HTR-8/SVneo (cell line): ENCODE data around the gene DMRT1.

Experiments
- DNase-seq: peaks from one replicate; pipeline ENCODE4 v3.0.0; 2011; ENCODE audit warnings: low spot score, mixed read lengths; ENCODE audit not compliant: insufficient read length
- FAIRE-seq: peaks from 2 replicates; lab custom pipeline; 2011; peaks lifted over from hg19 to GRCh38; lab: Jason Lieb, UNC

Gene DMRT1

DNA sequence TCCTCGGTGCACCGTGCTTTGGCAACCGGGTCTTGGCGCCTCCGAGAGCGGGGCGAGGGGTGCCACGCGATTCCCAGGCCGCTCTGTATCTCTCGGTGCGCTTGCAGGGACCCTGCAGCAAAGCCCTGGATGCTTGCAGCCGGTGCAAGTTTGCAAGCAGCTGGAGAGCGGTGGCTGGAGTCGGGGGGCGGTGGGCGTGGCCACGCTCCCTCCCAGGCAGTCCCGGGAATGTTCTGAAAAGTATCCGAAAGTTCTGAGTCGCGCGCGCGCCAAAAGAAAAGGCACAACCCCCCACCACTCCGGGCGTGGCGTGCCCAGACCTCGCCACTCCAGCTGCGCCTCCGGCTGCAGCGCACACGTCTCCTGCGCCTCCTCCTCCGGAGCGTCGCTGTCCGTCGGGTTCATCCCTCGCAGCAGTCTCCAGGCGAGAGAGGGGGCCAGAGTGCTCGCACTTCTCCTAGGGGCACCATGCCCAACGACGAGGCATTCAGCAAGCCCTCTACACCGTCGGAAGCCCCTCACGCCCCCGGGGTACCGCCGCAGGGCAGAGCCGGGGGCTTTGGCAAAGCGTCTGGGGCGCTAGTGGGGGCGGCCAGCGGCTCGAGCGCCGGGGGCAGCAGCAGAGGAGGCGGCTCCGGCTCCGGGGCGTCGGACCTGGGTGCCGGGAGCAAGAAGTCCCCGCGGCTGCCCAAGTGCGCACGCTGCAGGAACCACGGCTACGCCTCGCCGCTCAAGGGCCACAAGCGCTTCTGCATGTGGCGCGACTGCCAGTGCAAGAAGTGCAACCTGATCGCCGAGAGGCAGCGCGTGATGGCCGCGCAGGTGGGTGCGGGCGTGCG is at the start of gene DMRT1:
DMRT1 (plus strand) TSS at position 327 of the 839 bp plus-strand sequence; CDS start at position 469, 142 bp downstream.
- no peak for FAIRE-seq

DNA sequence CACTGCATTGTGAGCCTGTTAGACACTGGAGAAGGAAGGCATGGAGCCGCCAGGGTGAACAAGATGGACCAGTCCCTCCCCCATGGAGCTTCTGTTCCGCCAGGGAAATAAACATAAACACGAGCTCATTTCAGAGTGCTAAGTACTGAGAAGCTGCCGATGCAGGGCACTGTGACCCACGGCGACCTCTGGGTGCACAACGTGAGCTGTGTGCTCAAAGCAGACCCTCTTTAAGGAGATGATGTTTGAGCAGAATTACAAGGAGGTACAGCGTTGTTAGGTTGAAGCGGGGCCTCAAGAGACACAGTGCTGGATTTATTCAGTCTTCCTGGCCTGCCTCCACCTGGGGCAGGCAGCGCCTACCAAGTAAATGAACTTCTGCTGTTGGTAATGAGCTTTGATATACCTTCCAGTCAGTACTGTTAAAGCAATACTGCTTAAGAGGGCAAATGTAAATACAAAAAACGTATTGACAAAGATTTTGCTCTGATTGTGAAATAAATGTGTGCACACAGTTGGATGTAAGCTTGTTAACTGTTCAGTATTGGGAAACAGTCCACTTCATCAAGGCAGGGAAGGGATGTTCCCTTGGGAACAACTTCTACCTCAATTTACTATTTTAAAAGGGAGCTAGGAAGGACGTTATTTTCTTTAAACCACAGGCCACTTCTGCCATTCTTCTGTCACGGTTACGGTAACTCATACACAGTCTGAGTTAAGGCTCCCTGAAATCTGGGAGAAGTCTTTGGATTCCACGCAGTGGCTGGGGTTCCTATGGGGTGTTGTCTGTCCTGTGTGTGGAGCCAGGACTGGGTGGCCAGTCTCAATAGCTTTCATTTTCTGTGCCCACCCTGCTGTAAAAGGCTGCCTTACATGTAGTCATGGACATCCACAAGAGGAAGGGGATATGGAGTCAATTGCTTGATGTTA is 48.9 kb upstream of the DMRT1 start:
- no peak for FAIRE-seq
- no peak for DNase-seq

More for the DNA sequence above, at the start of gene DMRT1:
- DNase-seq: no peak

DNA sequence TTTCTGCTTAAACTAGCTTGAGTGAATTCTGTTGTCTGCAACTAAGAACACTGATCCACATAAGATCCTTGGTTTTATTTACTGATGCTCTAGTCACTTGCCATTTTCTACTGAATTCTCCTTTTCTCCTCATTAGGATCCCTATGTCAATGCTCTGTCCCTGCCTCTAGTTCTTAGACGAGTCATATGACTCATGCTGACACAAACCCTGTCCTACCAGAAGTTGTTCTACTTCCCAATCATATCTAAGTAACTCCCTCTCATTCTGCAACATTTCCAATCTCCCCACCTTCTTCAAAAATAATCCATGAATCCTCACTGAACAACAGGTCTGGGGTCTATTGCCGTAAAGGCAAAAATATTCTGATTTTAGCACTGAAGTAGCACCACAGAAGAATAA is 47.1 kb upstream of the DMRT1 start:
- no peak for DNase-seq
- no peak for FAIRE-seq

DNA sequence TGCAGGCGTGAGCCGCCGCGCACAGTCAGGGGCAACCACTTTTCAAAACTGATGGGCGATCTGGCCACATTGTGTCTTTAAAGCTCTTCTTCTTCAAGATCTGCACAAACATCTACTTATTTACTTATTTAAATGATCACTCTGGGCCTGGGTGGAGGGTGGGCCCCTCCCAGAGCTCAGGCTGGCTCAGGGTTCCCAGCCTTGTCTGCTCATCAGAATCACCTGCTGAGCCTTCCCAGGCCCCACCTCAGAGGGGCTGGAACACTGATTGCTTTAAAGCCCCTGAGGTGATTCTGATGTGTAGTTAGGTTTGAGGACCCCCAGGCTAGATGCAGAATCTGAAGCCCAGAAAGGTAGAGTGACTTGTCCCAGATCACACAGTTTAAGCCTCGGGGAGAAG is 45.6 kb upstream of the DMRT1 start:
- no peak for FAIRE-seq

DNA sequence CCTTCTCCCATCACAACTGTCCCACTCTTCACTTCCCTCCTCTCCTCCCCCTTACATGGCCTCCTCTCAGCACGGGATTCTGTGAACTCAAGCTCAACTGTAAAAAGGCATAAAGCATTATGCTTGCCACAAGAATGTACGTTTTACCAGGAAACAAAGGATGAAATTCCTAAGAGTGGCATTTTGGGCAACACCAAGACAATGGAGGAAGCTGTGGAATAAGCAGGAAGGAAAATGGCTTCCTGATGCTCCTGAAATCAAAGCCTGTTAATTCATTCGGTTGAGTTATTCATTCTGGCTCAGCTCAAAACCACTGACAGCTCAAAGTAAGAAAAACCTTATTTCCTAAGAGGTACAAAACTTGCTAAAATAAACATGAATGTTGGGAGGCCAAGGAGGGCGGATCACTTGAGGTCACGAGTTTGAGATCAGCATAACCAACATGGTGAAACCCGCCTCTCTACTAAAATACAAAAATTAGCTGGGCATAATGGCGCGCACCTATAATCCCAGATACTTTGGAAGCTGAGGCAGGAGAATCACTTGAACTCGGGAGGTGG is 40.8 kb upstream of the DMRT1 start:
- FAIRE-seq (no peak), DNase-seq (no peak)

More for the DNA sequence above, 45.6 kb upstream of the DMRT1 start:
- no peak for DNase-seq

DNA sequence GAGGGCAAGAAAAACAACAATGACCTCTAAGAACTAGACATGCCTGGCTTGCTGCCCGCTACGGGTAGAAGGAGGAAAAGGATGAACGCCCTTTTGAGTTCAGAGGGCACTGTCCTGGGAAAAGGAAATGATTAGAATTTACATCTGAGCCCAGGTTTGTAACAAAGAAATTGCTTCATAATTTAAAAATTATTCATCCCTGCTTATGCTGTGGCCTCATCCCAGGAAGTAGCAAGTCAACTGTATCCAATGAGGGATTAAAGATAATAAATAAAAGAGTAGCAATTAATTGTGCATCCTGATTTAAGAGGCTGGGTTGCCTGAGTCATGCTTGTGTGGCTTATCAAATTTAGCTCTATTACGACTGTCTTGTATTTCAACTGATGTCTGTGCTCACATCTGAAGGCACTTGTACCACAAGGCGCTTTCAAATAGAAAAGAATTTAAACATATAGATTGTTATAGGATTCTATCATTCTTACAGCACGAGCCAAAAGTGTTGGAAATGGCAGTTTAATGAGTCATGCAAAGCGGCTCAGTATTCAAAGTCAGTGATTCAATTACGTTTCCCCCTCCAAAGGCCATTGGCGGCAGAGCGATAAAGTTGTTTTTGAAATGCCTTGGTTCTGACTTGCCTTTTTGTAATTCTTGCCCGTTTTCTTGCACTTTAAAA is 40.0 kb upstream of the DMRT1 start:
- DNase-seq: no peak
- no peak for FAIRE-seq

DNA sequence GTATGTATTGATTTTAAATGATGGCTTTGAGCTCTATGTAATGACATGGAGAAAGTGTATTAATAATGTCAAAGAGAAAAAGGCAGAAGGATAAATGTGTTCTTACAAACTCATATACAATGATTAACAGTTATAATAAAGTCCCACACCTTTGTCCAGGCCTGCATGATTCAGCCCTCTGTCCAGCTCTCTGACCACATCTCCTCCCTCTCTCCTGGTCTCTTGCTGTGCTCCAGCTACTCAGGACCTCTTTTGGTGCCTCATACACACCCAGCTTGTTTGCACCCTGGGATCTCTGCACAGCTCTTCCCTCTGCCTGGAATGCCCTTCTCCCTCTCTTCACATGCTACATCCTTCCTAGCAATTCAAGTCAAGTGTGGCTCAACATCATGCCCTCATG is 37.5 kb upstream of the DMRT1 start:
- FAIRE-seq (no peak), DNase-seq (no peak)

DNA sequence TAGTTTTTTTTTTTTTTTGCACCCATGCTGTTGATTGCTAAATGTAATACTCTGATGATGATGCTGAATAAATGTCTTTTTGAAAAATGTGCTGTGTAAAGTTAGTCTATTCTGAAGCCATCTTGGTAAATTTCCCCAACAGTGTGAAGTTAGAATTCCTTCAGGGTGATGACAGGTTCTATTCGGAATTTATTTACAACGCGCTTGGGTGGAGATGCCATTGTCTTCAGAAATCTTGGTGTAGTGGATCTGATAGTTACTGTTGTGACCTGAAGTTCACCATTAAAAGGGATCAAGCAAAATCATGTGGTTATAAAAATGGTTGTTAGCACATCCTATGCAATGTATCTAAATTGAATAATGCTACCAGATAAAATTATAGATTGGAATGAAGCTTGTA is 36.3 kb upstream of the DMRT1 start:
- FAIRE-seq (no peak), DNase-seq (no peak)

DNA sequence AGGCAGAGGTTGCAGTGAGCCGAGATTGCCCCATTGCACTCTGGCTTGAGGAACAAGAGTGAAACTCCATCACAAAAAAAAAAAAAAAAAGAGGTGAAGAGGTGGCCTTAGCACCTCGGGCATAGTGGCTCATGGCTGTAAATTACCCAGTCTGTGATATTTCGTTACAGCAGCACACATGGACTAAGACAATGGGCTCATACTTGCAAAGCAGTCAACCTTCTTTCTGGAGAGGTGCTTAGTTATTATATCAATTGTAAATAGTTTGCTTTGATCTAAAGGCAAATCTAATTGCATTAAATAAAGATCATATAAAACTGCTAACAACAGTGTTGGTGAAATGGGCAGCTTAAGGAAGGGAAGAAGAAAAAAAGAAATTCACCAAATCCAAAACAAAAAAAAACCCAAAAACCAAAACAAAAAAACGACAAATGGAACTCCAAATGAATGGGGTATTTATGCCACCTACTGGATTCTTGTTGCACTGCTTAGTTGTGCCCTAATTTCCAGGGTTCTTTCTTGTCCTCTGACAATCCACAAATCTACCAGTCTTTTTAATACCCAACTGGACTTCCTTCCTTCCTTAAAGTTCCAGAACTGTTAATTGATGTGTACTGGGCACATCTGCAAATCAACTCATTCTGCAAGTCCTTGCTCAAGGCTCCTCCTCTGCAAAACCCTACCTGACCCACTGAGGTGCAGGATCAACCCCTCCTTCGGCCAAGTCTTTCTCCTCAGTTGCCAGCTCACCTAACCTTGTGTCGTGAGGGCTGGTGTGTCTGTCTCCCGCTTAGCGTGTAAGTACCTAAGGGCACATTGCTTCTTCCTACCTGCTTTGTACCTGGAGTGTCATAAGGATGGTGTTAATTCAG is 35.0 kb upstream of the DMRT1 start:
- peak; percentile 26 for DNase-seq
- FAIRE-seq: no peak

DNA sequence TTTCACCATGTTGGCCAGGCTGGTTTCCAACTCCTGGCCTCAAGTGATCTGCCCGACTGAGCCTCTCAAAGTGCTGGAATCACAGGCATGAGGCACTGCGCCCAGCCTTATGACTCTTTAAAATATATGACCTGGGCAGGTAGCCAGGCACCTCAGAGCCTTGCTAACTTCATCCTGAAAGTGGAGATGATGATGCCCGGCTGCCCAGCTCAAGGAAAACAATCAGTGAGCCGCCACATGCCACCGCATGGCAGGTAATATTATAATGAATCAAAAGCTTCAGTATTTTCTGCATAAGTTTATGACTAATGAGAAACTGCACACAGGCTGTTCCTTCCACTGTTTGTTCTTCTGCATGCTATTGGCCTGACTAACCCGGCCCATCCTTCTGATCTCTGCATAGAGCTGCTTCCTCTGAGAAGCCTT is 30.4 kb upstream of the DMRT1 start:
- no peak for FAIRE-seq
- DNase-seq: no peak

DNA sequence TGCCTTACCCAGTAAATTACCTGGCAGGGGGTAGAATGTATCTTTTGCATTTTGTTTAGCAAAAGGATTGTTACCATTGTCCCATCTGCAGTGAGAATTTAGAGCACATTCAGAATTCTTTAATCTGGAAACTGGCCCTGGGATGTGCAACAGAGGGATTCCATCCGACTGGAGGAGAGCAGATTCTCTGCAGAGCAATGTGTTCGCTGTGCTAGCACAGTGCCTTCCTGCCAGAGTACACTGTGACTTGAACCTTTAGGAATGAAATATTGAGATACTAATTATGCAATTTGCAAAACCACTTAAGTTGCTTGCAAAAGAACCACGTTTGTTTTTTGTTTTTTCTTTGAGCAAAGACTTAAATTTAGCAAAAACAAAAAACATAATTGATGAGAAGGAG is 22.5 kb upstream of the DMRT1 start:
- DNase-seq: no peak

DNA sequence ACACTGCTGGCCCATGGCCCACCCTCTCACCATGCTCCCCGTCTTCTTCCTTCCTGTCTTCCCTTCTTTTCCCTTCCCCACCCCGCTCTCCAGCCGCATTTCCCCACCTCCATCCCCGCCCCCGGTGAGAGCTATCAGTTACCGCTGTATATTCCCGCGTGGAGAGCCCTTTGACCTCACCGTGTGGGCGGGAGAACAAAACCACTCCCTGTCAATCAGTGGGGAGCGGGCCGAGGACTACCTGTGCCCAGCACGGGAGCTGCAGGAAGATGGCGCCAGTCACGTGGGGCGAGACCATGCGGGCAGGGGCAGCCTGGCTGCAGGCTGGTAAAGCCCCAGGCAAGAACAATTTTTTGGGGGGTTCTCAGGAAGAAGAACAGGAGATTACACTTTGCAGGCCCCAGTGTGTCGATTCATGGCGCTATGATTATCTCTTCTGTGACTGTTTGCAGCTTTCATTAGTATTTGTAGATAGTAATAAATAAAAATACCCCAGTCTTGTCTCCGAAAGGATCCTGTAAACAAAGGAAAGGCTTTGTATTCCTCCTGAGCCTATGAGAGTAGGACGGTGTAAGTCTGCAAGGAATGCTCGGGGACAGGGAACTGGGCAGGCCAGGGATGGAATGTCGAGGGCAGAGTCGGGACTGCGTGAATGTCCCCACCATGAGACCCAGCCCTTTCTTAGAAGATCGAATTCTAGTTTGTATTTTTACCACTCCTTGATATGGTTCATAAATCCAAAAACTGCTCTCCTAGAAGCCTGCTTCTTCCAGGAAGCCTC is 14.8 kb upstream of the DMRT1 start:
- FAIRE-seq (no peak), DNase-seq (no peak)

More for the DNA sequence above, 22.5 kb upstream of the DMRT1 start:
- FAIRE-seq: no peak

DNA sequence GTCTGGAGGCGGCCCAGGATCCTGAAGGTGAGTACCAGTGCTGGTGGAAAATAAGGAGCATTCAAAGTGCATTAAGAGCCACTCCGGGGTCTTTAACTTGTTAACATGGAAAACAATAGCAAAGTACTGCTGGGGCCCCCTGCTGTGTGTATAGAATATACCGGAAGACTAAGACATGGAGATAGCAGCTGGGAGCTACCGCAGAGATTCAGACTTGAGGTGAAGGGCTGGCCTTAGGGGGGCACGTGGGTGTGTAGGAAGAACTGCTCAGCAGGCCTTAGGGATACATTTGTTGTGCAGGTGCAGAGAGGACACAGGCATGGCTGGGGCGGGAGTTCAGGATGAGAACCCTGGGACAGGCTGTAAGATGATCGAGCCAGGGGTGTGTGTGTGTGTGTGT is 1.2 kb upstream of the DMRT1 start:
- FAIRE-seq: no peak
- no peak for DNase-seq

DNA sequence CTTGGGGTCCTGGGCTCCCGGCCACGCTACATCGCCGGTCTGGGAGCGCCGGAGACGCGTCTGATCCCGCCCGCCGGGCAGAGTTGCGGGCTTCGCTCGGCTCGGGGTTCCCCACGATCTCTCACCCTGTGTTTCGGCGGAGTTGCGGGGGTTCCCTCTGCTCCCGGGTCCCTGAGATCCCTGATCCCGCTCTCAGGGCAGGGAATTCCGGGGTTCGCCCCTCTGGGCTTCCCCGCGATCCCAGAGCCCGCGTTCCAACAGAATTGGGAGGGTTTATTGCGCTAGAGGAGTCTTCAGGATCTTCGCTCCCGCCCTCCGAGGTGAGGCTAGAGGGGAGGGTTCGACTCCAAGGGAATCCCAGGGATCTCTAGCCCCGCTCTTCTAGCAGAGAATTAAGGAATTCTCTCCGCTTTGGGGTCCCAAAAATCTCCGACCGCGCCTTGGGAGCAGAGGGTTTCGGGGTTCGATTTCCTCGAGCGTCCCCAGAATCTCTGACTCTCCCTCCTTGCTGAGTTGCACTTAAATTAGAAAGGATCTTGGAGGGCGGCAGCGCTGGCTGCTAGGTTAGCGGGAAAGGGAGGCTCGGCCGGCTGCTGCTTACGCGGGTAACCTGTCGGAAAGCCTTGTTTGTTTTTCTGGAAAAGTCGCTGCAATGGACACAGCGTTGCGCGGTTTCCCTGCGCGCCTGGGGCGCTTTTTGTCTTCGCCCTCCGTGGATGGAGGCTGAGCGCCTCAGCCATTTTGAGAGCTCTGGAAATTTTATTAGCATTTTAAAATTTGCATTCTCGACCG is 1.3 kb downstream of the DMRT1 start:
- no peak for DNase-seq

DNA sequence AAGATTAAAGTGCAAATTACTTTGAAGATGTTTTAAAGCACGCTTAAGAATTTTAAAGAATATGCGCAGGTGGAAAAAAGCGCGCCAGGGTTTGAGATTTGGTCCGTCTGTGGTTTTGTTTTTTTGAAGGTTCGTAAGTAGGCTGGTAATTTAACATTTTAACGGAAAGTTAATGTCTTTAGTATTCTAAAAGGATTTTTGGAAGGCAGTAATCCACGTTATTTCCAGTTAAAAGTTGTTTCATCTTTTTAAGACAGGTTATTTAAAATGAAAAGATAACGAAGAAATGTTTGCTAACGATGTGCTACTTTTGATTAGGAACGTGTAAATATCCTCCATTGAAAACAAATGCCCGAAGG is 1.9 kb downstream of the DMRT1 start:
- FAIRE-seq (no peak), DNase-seq (no peak)

More for the DNA sequence above, 1.3 kb downstream of the DMRT1 start:
- no peak for FAIRE-seq

DNA sequence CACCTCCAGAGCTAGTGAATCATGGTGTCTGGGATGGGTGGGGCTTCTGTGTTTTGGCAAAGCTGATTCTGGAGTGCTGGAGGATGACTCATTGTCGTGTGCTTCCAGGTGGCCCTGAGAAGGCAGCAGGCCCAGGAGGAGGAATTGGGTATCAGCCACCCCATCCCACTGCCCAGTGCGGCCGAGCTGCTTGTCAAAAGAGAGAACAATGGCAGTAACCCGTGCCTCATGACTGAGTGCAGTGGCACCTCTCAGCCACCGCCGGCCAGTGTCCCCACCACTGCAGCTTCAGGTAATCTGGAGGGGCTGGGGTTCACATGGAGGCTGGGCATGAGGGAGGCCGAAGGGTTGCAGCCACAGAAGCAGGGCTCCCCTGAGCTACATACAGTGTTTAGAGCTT is 5.4 kb downstream of the DMRT1 start:
- DNase-seq (no peak), FAIRE-seq (no peak)

DNA sequence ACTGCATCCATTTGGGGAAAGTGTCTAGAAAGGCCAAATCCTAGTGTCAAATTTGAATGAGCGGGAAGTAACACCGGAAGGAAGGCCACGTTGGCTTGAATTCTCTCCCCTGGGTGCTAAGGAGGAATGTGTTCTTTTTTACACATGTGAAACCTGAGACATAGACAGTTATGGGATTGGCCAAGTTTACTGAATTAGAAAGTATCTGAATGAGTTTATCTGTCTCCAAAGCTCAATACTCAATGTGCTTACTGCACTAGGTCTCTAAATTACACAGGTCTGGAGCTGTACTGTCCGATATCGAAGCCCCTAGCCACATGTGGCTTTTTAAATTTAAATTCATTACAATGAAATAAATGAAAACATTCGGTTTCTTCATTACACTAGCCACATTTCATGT is 6.0 kb downstream of the DMRT1 start:
- DNase-seq: no peak
- no peak for FAIRE-seq

DNA sequence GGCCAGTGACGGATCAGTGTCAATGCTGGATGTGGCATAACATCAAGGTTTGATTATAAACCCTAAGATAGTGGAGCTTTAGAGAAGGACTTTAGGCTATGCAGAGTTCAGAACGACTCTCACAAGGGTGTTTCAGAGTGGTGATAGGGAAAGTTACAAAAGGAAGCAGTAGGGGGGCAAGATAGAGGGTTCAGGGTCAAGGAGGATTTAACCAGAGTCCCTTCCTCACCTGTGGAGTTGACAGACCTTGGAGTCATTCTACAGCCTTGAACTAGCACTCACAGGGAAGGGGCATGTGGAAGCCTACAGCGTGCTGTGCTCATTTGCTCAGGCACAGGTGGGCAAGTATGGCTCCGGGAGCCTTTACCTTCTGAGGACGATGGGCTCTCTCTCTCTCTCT is 7.9 kb downstream of the DMRT1 start:
- DNase-seq: no peak

More for the DNA sequence above, 7.9 kb downstream of the DMRT1 start:
- no peak for FAIRE-seq
